WTC11 (cell line): Measurements from ENCODE around the gene PAK1.

Experiments used
- CREB1 ChIP-seq: sonication (generic); formaldehyde crosslinking; IDR thresholded peaks from 2 replicates; pipeline ENCODE4 v1.8.0; 2023; ENCODE audit warnings: mild to moderate bottlenecking, missing genetic modification reagents
- CTCF ChIP-seq: fragments of 200-600 bp; IDR thresholded peaks from 2 replicates; pipeline ENCODE4 v1.8.0; 2022; ENCODE audit warnings: antibody characterized with exemption
- E2F4 ChIP-seq: sonication (generic); formaldehyde crosslinking; IDR thresholded peaks from 2 replicates; pipeline ENCODE4 v1.8.1; 2022; ENCODE audit warnings: low read depth, mild to moderate bottlenecking, moderate library complexity, missing genetic modification reagents, borderline replicate concordance
- ESRRA ChIP-seq: sonication (generic); formaldehyde crosslinking; IDR thresholded peaks from 2 replicates; pipeline ENCODE4 v1.8.1; 2022; ENCODE audit warnings: mild to moderate bottlenecking, missing genetic modification reagents, borderline replicate concordance
- TCF7 ChIP-seq: sonication (generic); formaldehyde crosslinking; IDR thresholded peaks from 2 replicates; pipeline ENCODE4 v1.8.0; 2022; ENCODE audit warnings: mild to moderate bottlenecking, low read depth, missing genetic modification reagents, moderate library complexity

GRCh38 chr11:77435972-77436371, 37.9 kb downstream of the PAK1 start:
- TF ChIP-seq CTCF (no peak), CREB1 (no peak), TCF7 (CRISPR knock-in tag) (no peak), E2F4 (no peak), ESRRA (CRISPR knock-in tag) (no peak)
